ENCODE results near the gene UST.

The UST gene, protein sequence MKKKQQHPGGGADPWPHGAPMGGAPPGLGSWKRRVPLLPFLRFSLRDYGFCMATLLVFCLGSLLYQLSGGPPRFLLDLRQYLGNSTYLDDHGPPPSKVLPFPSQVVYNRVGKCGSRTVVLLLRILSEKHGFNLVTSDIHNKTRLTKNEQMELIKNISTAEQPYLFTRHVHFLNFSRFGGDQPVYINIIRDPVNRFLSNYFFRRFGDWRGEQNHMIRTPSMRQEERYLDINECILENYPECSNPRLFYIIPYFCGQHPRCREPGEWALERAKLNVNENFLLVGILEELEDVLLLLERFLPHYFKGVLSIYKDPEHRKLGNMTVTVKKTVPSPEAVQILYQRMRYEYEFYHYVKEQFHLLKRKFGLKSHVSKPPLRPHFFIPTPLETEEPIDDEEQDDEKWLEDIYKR

DNA sequence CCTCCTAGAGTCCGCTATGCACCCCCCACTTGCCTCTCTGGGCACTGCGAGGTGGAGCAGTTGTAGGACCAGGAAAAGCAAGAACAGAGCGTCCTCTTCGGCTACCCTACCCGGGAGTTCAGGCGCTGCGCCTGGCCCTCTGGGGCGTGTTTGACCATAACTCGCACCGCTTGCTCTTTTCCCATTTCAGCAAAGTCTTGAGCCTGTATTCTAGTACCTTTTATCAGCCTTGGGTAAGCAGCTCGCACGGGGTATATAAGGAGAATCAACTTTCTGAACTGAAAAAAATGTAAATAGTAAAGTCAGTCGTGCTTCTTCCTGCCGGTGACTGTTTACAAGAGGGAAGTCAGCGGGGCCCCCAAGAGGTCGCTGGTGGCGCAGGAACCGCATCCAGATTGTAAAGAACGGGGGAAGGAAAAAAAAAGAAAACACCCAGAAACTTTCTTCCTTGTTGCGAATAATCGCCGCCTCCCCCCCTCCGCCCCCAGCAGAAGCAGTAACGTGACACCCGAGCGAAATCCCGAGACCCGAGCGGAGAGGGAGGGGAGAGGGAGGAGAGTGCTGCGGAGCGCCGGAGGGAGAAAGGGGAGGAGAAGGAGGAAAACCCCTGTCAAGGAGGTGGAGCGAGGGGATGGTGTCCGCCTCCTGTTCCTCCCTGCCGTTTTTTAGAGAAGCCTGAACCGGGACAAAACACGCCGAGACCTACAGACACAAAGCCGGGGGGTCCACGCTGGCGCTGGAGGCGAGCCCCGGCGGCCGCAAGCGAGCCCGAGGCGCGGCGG is at the start of gene UST:
Gene UST (plus strand): TSS at position 668 of the 782 bp plus-strand sequence. CDS start 401 bp downstream, outside the sequence.
- no peak within 1 kb of the TSS for H3K27ac ChIP-seq (ENCODE audit: low read length)

DNA sequence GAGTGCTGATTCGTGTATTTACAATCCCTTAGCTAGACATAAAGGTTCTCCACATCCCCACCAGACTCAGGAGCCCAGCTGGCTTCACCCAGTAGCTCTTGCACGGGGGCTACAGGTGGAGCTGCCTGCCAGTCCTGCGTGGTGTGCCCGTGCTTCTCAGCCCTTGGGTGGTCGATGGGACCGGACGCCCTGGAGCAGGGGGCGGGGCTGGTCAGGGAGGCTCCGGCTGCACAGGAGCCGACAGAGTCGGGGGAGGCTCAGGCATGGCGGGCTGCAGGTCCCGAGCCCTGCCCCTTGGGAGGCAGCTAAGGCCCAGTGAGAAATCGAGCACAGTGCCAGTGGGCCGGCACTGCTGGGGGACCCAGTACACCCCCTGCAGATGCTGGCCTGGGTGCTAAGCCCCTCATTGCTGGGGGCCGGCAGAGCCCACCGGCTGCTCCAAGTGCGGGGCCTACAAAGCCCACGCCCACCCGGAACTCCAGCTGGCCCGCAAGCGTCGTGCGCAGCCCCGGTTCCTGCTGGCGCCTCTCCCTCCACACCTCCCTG is 48.9 kb upstream of the UST start:
- Histone ChIP-seq H3K9ac (ENCODE audit: low read length) (no peak overlapping the region), H3K27ac (ENCODE audit: low read length) (no peak overlapping the region), H3K4me3 (ENCODE audit: low read length) (no peak overlapping the region), H3K9me3 (ENCODE audit: control insufficient read depth, low read depth, low read length) (peaks cover 4% of the 10 kb centered on the region), H3K4me1 (ENCODE audit: control insufficient read depth, low read depth, low read length) (no peaks in the 10 kb centered on the region), H3K36me3 (ENCODE audit: control insufficient read depth, low read depth, low read length) (no peaks in the 10 kb centered on the region), H3K27me3 (ENCODE audit: control insufficient read depth, insufficient read depth, low read length) (no peaks in the 10 kb centered on the region)

More for the DNA sequence above, at the start of gene UST:
- Histone ChIP-seq H3K4me1 (ENCODE audit: control insufficient read depth, low read depth, low read length) (peaks cover 5% of the 10 kb centered on the region), H3K9ac (ENCODE audit: low read length) (peak within 1 kb of the TSS; percentile 59), H3K27me3 (ENCODE audit: control insufficient read depth, insufficient read depth, low read length) (peaks cover 6% of the 10 kb centered on the region), H3K9me3 (ENCODE audit: control insufficient read depth, low read depth, low read length) (no peaks in the 10 kb centered on the region), H3K4me3 (ENCODE audit: low read length) (peak within 1 kb of the TSS; percentile 70), H3K36me3 (ENCODE audit: control insufficient read depth, low read depth, low read length) (no peaks in the 10 kb centered on the region)

DNA sequence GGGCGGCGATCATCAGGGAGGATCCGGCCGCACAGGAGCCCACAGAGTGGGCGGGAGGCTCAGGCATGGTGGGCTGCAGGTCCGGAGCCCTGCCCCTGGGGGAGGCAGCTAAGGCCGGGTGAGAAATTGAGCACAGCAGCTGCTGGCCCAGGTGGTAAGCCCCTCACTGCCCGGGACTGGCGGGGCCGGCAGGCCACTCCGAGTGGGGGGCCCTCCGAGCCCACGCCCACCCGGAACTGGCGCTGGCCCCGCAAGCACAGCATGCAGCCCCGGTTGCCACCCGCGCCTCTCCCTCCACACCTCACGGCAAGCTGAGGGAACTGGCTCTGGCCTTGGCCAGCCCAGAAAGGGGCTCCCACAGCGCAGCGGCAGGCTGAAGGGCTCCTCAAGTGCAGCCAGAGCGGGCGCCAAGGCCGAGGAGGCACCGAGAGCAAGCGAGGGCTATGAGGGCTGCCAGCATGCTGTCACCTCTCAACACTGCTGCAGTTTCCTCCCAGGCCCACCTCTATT is 48.1 kb upstream of the UST start:
- H3K4me3 ChIP-seq (ENCODE audit: low read length): no peak overlapping the region
- no peak overlapping the region for H3K27ac ChIP-seq (ENCODE audit: low read length)
- H3K9me3 ChIP-seq (ENCODE audit: control insufficient read depth, low read depth, low read length): peaks cover 4% of the 10 kb centered on the region
- H3K9ac ChIP-seq (ENCODE audit: low read length): no peak overlapping the region
- H3K27me3 ChIP-seq (ENCODE audit: control insufficient read depth, insufficient read depth, low read length): no peaks in the 10 kb centered on the region
- H3K4me1 ChIP-seq (ENCODE audit: control insufficient read depth, low read depth, low read length): no peaks in the 10 kb centered on the region
- H3K36me3 ChIP-seq (ENCODE audit: control insufficient read depth, low read depth, low read length): no peaks in the 10 kb centered on the region

DNA sequence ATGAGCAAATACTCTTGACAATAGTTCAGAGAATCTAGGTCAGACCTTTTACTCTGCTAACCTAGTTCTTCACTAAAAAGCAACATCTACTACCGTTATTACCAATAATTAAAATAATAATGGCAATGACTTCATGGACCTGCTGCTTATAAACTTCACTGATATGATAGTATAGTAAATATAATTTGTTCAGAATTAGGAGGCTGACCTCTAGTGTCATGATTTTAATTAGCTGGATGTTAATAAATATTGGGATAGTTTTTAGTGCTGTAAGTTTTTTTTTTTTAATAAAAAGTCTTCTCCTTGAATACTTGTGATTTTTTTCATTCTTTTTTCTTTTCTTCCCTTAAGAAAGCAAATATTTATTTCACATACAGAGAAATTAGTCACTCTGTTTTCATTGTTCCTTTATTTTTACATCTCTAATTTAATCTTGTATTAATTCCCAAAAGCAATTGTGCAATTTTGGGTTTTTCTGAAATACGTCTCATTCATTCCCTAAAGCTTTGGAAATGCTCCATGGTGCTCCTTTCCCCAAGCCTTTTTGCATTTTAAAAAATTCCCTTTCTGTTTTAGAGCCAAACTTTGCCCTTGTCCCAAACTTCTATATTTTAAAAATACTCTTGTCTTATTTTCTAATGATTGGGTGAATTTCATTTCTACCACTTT is 46.6 kb upstream of the UST start:
- no peak overlapping the region for H3K9ac ChIP-seq (ENCODE audit: low read length)

DNA sequence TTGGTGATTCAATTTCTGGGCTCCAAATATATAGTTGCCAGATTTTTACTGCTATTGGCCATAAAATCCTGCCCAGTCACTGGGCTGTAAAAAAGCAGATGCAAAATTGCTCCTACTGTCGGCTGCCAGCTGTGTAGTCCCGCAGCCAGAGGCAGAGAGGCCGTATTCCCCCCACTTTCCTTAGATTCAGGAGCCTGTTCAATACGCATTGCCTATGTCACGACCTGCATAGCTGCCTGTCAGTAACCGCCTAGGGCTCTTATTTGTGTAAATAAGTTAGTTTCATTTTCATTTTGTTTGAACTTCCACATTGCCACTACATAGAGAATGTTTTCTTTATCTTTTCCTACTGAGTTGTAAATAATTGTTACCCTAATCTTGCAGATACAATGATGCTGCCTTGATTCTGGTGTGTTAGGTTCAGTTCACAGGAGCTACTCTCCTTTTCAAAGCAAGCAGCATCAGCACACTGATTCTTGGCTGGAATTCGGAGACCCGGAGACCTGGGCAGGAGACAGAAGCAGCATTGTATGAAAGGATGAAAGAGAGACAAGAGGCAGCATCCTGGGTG is 46.0 kb upstream of the UST start:
- Histone ChIP-seq H3K9ac (ENCODE audit: low read length) (no peak overlapping the region), H3K4me3 (ENCODE audit: low read length) (no peak overlapping the region), H3K9me3 (ENCODE audit: control insufficient read depth, low read depth, low read length) (peaks cover 4% of the 10 kb centered on the region), H3K27ac (ENCODE audit: low read length) (no peak overlapping the region), H3K27me3 (ENCODE audit: control insufficient read depth, insufficient read depth, low read length) (no peaks in the 10 kb centered on the region), H3K4me1 (ENCODE audit: control insufficient read depth, low read depth, low read length) (no peaks in the 10 kb centered on the region), H3K36me3 (ENCODE audit: control insufficient read depth, low read depth, low read length) (no peaks in the 10 kb centered on the region)

More for the DNA sequence above, 46.6 kb upstream of the UST start:
- Histone ChIP-seq H3K4me3 (ENCODE audit: low read length) (no peak overlapping the region), H3K27me3 (ENCODE audit: control insufficient read depth, insufficient read depth, low read length) (no peaks in the 10 kb centered on the region), H3K36me3 (ENCODE audit: control insufficient read depth, low read depth, low read length) (no peaks in the 10 kb centered on the region), H3K4me1 (ENCODE audit: control insufficient read depth, low read depth, low read length) (no peaks in the 10 kb centered on the region), H3K9me3 (ENCODE audit: control insufficient read depth, low read depth, low read length) (peaks cover 4% of the 10 kb centered on the region), H3K27ac (ENCODE audit: low read length) (no peak overlapping the region)

DNA sequence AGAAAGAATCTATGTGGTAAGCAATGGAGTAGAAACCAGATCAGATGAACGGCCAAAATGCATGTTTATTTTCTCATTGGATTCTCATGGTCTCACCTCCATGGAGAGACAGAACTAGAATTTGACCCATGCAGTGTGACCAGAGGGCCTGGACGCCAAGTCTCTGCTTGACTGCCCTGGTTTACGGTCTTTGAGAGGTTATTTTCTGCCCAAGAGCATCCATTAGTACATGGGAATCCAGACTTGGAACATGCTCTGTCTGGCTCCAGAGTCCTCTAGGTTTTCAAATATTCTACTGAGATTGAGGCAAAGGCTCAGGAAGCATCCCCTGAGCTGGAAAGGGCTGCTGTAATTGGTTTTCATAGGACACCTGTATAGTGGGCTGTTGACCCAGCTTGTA is 45.5 kb upstream of the UST start:
- Histone ChIP-seq H3K4me3 (ENCODE audit: low read length) (no peak overlapping the region), H3K4me1 (ENCODE audit: control insufficient read depth, low read depth, low read length) (no peaks in the 10 kb centered on the region), H3K9ac (ENCODE audit: low read length) (no peak overlapping the region), H3K36me3 (ENCODE audit: control insufficient read depth, low read depth, low read length) (no peaks in the 10 kb centered on the region), H3K27me3 (ENCODE audit: control insufficient read depth, insufficient read depth, low read length) (no peaks in the 10 kb centered on the region), H3K27ac (ENCODE audit: low read length) (no peak overlapping the region), H3K9me3 (ENCODE audit: control insufficient read depth, low read depth, low read length) (peaks cover 4% of the 10 kb centered on the region)

DNA sequence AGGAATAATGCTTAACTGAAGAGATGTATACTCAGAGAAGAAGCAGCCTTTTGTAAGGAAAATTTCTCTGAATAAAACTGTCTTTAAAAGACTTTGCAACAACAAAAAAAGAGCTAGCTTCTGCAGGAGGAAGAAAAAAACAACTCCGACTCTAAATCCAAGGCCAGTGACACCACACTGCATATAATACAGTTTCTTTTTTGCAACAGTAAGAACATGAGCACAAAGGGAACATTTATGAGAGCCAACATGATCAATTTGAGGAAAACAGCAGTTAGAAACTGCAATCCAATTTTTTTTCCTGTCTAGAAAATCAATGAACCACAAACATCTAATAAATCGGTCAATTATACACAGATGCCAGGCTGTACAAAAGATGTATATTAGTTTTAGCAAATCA is 42.9 kb upstream of the UST start:
- H3K4me3 ChIP-seq (ENCODE audit: low read length): no peak overlapping the region
- H3K9me3 ChIP-seq (ENCODE audit: control insufficient read depth, low read depth, low read length): peaks cover 4% of the 10 kb centered on the region
- H3K27ac ChIP-seq (ENCODE audit: low read length): no peak overlapping the region
- no peaks in the 10 kb centered on the region for H3K27me3 ChIP-seq (ENCODE audit: control insufficient read depth, insufficient read depth, low read length)
- no peaks in the 10 kb centered on the region for H3K4me1 ChIP-seq (ENCODE audit: control insufficient read depth, low read depth, low read length)
- no peak overlapping the region for H3K9ac ChIP-seq (ENCODE audit: low read length)
- no peaks in the 10 kb centered on the region for H3K36me3 ChIP-seq (ENCODE audit: control insufficient read depth, low read depth, low read length)

DNA sequence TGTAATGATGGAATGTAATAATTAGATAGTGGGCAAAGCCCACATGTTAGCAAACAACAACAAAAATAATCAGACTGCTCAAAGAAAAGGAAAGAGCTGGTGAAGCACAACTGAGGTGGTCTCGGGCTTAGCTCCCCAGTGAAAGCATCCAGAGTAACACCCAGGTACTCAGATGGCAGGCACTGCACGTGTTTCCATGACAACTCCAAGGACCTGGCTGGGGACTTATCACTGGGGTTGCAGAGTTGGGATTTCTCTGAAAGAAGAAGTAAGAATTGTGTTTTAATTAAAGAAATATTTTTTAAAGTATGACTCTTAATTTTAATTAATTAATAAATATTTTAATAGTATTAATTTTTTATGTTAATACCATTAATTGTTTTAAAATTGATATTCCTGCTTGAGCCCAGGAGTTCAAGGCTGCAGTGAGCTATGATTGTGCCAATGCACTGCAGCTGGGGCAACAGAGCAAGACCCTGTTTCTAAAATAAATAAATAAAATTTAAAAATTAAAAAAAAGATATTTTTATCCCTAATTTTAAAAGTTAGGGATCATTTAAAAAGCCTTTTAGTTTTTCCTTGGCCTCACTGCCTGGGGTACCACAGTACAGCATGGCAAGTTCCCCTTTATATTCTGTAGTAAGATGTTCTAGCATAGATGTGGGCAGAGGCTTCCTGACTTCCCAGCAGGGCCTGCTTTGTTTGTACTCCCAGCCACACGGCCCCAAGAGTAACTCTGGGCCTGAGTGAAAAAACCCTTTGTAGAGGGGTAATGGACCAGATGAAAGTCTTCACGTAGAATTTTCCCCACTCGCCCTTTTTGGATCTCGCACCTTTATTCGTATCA is 42.2 kb upstream of the UST start:
- Histone ChIP-seq H3K27ac (ENCODE audit: low read length) (no peak overlapping the region), H3K9ac (ENCODE audit: low read length) (no peak overlapping the region), H3K27me3 (ENCODE audit: control insufficient read depth, insufficient read depth, low read length) (no peaks in the 10 kb centered on the region), H3K4me3 (ENCODE audit: low read length) (no peak overlapping the region), H3K4me1 (ENCODE audit: control insufficient read depth, low read depth, low read length) (no peaks in the 10 kb centered on the region), H3K9me3 (ENCODE audit: control insufficient read depth, low read depth, low read length) (peaks cover 4% of the 10 kb centered on the region), H3K36me3 (ENCODE audit: control insufficient read depth, low read depth, low read length) (no peaks in the 10 kb centered on the region)

DNA sequence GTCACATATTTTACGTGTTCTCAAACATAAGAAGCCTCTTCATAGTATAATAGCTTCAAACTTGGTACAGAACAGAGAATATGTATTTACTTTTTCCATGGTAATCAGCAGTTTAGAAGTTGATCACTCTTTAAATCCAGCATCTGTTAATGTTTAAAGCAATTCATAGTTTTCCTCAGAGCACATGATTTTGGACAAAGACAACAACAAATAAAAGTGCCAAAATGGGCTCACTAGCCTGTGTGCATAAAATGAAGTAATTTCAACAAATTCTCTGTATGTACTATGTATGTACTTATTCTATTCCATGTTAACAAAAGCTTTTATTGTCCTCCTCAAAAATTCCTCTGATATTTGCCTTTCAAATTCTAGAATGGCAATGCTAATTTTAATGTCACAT is 38.1 kb upstream of the UST start:
- no peaks in the 10 kb centered on the region for H3K4me1 ChIP-seq (ENCODE audit: control insufficient read depth, low read depth, low read length)
- H3K4me3 ChIP-seq (ENCODE audit: low read length): no peak overlapping the region
- no peak overlapping the region for H3K9ac ChIP-seq (ENCODE audit: low read length)
- no peaks in the 10 kb centered on the region for H3K27me3 ChIP-seq (ENCODE audit: control insufficient read depth, insufficient read depth, low read length)
- no peaks in the 10 kb centered on the region for H3K36me3 ChIP-seq (ENCODE audit: control insufficient read depth, low read depth, low read length)
- H3K9me3 ChIP-seq (ENCODE audit: control insufficient read depth, low read depth, low read length): no peaks in the 10 kb centered on the region
- H3K27ac ChIP-seq (ENCODE audit: low read length): no peak overlapping the region

DNA sequence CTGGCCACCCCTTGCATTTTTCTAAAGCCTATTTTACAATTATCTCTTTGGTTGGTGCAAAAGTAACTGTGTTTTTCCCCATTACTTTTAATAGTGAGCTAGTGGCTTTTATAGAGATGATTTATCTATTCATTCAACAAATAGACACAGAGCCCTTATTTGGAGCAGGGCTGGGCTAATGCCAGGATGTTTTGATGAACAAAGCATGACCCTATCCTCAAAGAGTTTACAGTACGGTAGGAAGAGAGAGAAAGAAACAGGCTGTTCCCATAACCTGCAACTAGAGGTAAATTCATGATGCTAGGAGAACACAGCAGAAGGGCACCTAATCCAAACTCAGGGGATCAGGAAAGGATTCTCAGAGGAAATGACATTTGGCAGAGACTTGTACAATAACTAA is 37.3 kb upstream of the UST start:
- H3K9me3 ChIP-seq (ENCODE audit: control insufficient read depth, low read depth, low read length): no peaks in the 10 kb centered on the region
- H3K4me3 ChIP-seq (ENCODE audit: low read length): no peak overlapping the region
- H3K9ac ChIP-seq (ENCODE audit: low read length): no peak overlapping the region
- no peak overlapping the region for H3K27ac ChIP-seq (ENCODE audit: low read length)
- no peaks in the 10 kb centered on the region for H3K4me1 ChIP-seq (ENCODE audit: control insufficient read depth, low read depth, low read length)
- no peaks in the 10 kb centered on the region for H3K27me3 ChIP-seq (ENCODE audit: control insufficient read depth, insufficient read depth, low read length)
- H3K36me3 ChIP-seq (ENCODE audit: control insufficient read depth, low read depth, low read length): no peaks in the 10 kb centered on the region

Measured in iPS-18a (cell line).